Spleen (tissue), 7 donors: ENCODE data around the gene SPACA1.

Source experiments
- POLR2A ChIP-seq, 3 donors: fragments of 450-650 bp; IDR thresholded peaks; one replicate each; pipeline ENCODE4 v1.5.1; 2017; ENCODE audit warnings: antibody characterized with exemption in 3 of 3, mild to moderate bottlenecking in 1 of 3
- POLR2AphosphoS5 ChIP-seq, 3 donors: sonication (generic); formaldehyde crosslinking; IDR thresholded peaks; one replicate each; pipeline ENCODE4 v1.5.1; 2017; ENCODE audit warnings: antibody characterized with exemption in 3 of 3
- TF ChIP-seq, protein P1 (sequence below), 11 experiments: fragments of 200-600 bp in 7 of 11; fragments of 450-650 bp in 4 of 11; sonication (generic) in 4 of 11; IDR thresholded peaks in 8 of 11; conservative IDR thresholded peaks in 3 of 11; 1 replicate in 7 of 11; 2 replicates in 4 of 11; pipeline versions ENCODE4 v1.4.0 to v1.8.0; 2016 to 2021; ENCODE audit warnings: antibody characterized with exemption in 11 of 11, inconsistent platforms in 4 of 11, mild to moderate bottlenecking in 1 of 11
- donor health status: DM: no; HTN: no; CAD: no; lungs with moderate emphysema.
- donor health status: DM: no; HTN: no; CAD: no.
- donor health status: DM: no; HTN: no; CAD: no.

GRCh38 chr6:88107241-88107640 lies 59.6 kb downstream of the SPACA1 start:
- TF ChIP-seq POLR2A (IDR thresholded peaks at IDR 0.05): no peak
- TF ChIP-seq, protein P1, sequence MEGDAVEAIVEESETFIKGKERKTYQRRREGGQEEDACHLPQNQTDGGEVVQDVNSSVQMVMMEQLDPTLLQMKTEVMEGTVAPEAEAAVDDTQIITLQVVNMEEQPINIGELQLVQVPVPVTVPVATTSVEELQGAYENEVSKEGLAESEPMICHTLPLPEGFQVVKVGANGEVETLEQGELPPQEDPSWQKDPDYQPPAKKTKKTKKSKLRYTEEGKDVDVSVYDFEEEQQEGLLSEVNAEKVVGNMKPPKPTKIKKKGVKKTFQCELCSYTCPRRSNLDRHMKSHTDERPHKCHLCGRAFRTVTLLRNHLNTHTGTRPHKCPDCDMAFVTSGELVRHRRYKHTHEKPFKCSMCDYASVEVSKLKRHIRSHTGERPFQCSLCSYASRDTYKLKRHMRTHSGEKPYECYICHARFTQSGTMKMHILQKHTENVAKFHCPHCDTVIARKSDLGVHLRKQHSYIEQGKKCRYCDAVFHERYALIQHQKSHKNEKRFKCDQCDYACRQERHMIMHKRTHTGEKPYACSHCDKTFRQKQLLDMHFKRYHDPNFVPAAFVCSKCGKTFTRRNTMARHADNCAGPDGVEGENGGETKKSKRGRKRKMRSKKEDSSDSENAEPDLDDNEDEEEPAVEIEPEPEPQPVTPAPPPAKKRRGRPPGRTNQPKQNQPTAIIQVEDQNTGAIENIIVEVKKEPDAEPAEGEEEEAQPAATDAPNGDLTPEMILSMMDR (IDR thresholded peaks at IDR 0.05 in 8 of 11, conservative IDR thresholded peaks at IDR 0.05 in 3 of 11): no peak
- no peak for TF ChIP-seq POLR2AphosphoS5 (IDR thresholded peaks at IDR 0.05)
